Neuronal stem cell (in vitro differentiated cells): ENCODE measurements around the gene SVIL.
A peak's percentile ranks its signal among the peaks of the same experiment; 100 is the strongest.

Source experiments
- DNase-seq: peaks from one replicate; pipeline ENCODE4 v3.0.0-alpha.2; 2013; ENCODE audit warnings: low spot score
- H2AFZ ChIP-seq: one replicate; pipeline ENCODE4 v1.6.1; 2013; ENCODE audit warnings: mild to moderate bottlenecking, low read length, inconsistent platforms
- H2AK5ac ChIP-seq: 2 replicates; pipeline ENCODE4 v1.6.1; 2013; ENCODE audit warnings: low read depth, mild to moderate bottlenecking, inconsistent platforms, low read length, moderate library complexity, mixed read lengths
- H2BK120ac ChIP-seq: 2 replicates; pipeline ENCODE4 v1.6.1; 2013; ENCODE audit warnings: low read depth, mild to moderate bottlenecking, inconsistent platforms, low read length, moderate library complexity, mixed read lengths
- H2BK12ac ChIP-seq: one replicate; pipeline ENCODE4 v1.6.1; 2013; ENCODE audit warnings: low read length, inconsistent platforms
- H2BK15ac ChIP-seq: 2 replicates; pipeline ENCODE4 v1.6.1; 2013; ENCODE audit warnings: mild to moderate bottlenecking, low read length, inconsistent platforms, mixed read lengths
- H2BK5ac ChIP-seq: one replicate; pipeline ENCODE4 v1.6.1; 2013; ENCODE audit warnings: inconsistent platforms, mild to moderate bottlenecking, low read length, moderate library complexity
- H3K14ac ChIP-seq: one replicate; pipeline ENCODE4 v1.6.1; 2013; ENCODE audit warnings: low read length, inconsistent platforms
- H3K18ac ChIP-seq: 2 replicates; pipeline ENCODE4 v1.6.1; 2013; ENCODE audit warnings: low read length, inconsistent platforms
- H3K23ac ChIP-seq: 2 replicates; pipeline ENCODE4 v1.6.1; 2013; ENCODE audit warnings: low read depth, mild to moderate bottlenecking, mixed read lengths, low read length, inconsistent platforms; ENCODE audit not compliant: poor library complexity
- H3K27ac ChIP-seq: replicated peaks from 3 replicates; pipeline ENCODE4 v1.5.1; 2013; ENCODE audit warnings: low read length, inconsistent platforms
- H3K27me3 ChIP-seq, 3 experiments: 2 replicates each; pipeline ENCODE4 v1.6.1; 2013; ENCODE audit warnings: low read length in 3 of 3, mild to moderate bottlenecking in 2 of 3, inconsistent platforms in 1 of 3, low read depth in 1 of 3, mixed read lengths in 1 of 3, moderate library complexity in 1 of 3; ENCODE audit not compliant: control insufficient read depth in 3 of 3, insufficient read depth in 3 of 3
- H3K36me3 ChIP-seq, 2 donors: replicated peaks in 1 of 2; 2 replicates each; pipeline ENCODE4 v1.6.1; 2013; ENCODE audit warnings: low read length in 2 of 2; ENCODE audit not compliant: control insufficient read depth in 2 of 2, insufficient read depth in 2 of 2
- H3K4ac ChIP-seq: 2 replicates; pipeline ENCODE4 v1.6.1; 2013; ENCODE audit warnings: inconsistent platforms, mild to moderate bottlenecking, low read length, moderate library complexity
- H3K4me1 ChIP-seq, 2 donors: 1 replicate in 1 of 2; 2 replicates in 1 of 2; pipeline ENCODE4 v1.6.1; 2013; ENCODE audit warnings: low read length in 2 of 2, low read depth in 1 of 2; ENCODE audit not compliant: control insufficient read depth in 2 of 2, insufficient read depth in 1 of 2
- H3K4me2 ChIP-seq: one replicate; pipeline ENCODE4 v1.6.1; 2013; ENCODE audit warnings: mild to moderate bottlenecking, low read length, inconsistent platforms; ENCODE audit not compliant: insufficient read depth, poor library complexity, severe bottlenecking
- H3K4me3 ChIP-seq, 2 donors: 2 replicates each; pipeline ENCODE4 v1.5.1; 2013; ENCODE audit warnings: low read length in 2 of 2, mild to moderate bottlenecking in 2 of 2, inconsistent platforms in 1 of 2, moderate library complexity in 1 of 2
- H3K79me1 ChIP-seq: one replicate; pipeline ENCODE4 v1.6.1; 2013; ENCODE audit warnings: low read depth, mild to moderate bottlenecking, inconsistent platforms, low read length, moderate library complexity
- H3K9ac ChIP-seq: one replicate; pipeline ENCODE4 v1.6.1; 2013; ENCODE audit warnings: mild to moderate bottlenecking, low read depth, low read length, inconsistent platforms; ENCODE audit not compliant: poor library complexity
- H3K9me3 ChIP-seq, 2 donors: replicated peaks in 1 of 2; 2 replicates each; pipeline versions ENCODE3 to v1.6.1; 2013; ENCODE audit warnings: low read length in 2 of 2, mild to moderate bottlenecking in 2 of 2, inconsistent platforms in 1 of 2, low read depth in 1 of 2, mixed read lengths in 1 of 2, moderate library complexity in 1 of 2; ENCODE audit not compliant: control insufficient read depth in 2 of 2, insufficient read depth in 1 of 2
- H4K8ac ChIP-seq: one replicate; pipeline ENCODE4 v1.6.1; 2013; ENCODE audit warnings: low read depth, mild to moderate bottlenecking, inconsistent platforms, low read length, moderate library complexity
- H4K91ac ChIP-seq: one replicate; pipeline ENCODE4 v1.6.1; 2013; ENCODE audit warnings: low read length, low read depth, mild to moderate bottlenecking, inconsistent platforms; ENCODE audit not compliant: poor library complexity
- WGBS, 2 donors: extraction: QIAGEN DNeasy Blood & Tissue Kit; methylation state at CpG; one replicate each; pipeline ENCODE4 v1.1.7; 2013; ENCODE audit warnings: missing lambda C conversion rate in 2 of 2, mixed read lengths in 1 of 2; ENCODE audit not compliant: insufficient read length in 2 of 2, insufficient replicate concordance in 1 of 2; ENCODE audit errors: extremely low coverage in 2 of 2; 5-methylcytosine and 5-hydroxymethylcytosine counted together

Gene SVIL

GRCh38 chr10:29473087-29473356 is 161.7 kb downstream of the SVIL start:
- no peak overlapping the region for H3K23ac ChIP-seq
- peak overlapping the region; percentile 64 for H3K18ac ChIP-seq
- H3K36me3 ChIP-seq = peaks cover 30 to 52% of the 10 kb centered on the region in 2 donors
- H2BK120ac ChIP-seq = no peak overlapping the region
- no peak overlapping the region for H2AFZ ChIP-seq
- H2BK5ac ChIP-seq = no peak overlapping the region
- no peak overlapping the region for H3K4me2 ChIP-seq
- no peak overlapping the region for H3K4me3 ChIP-seq
- H3K27ac ChIP-seq = no peak overlapping the region
- H4K91ac ChIP-seq = peak overlapping the region; percentile 89
- H3K14ac ChIP-seq = no peak overlapping the region
- no peak overlapping the region for H2BK15ac ChIP-seq
- H3K9ac ChIP-seq = no peak overlapping the region
- H4K8ac ChIP-seq = no peak overlapping the region
- no CpG with 5 or more reads among the region's 6 CpGs for WGBS, 2 donors
- no peaks in the 10 kb centered on the region for H3K79me1 ChIP-seq
- no peaks in the 10 kb centered on the region for H3K9me3 ChIP-seq
- H3K4me1 ChIP-seq = peaks cover 3 to 9% of the 10 kb centered on the region in 2 donors
- no peak for DNase-seq
- no peak overlapping the region for H2AK5ac ChIP-seq
- H3K27me3 ChIP-seq = no peaks in the 10 kb centered on the region
- H2BK12ac ChIP-seq = no peak overlapping the region
- H3K4ac ChIP-seq = no peak overlapping the region

GRCh38 chr10:29472301-29473086 is 162.3 kb downstream of the SVIL start:
- Histone ChIP-seq H3K14ac (no peak overlapping the region), H3K4me2 (no peak overlapping the region), H2BK15ac (no peak overlapping the region), H3K27ac (peak overlapping the region; percentile 28), H2BK12ac (no peak overlapping the region), H3K4me3 (no peak overlapping the region), H3K79me1 (no peaks in the 10 kb centered on the region), H3K9me3 (no peaks in the 10 kb centered on the region), H3K18ac (peak overlapping the region; percentile 70), H2BK5ac (no peak overlapping the region), H3K36me3 (peaks cover 32 to 52% of the 10 kb centered on the region in 2 donors), H3K23ac (no peak overlapping the region), H4K91ac (peak overlapping the region; percentile 89), H3K4ac (no peak overlapping the region), H3K4me1 (peaks cover 3 to 9% of the 10 kb centered on the region in 2 donors), H2BK120ac (no peak overlapping the region), H2AK5ac (no peak overlapping the region), H4K8ac (no peak overlapping the region), H2AFZ (no peak overlapping the region), H3K9ac (peak overlapping the region; percentile 9), H3K27me3 (no peaks in the 10 kb centered on the region)
- WGBS, 2 donors = no CpG with 5 or more reads among the region's 5 CpGs
- DNase-seq = no peak

- Histone ChIP-seq H3K4me1 (peaks cover 3 to 9% of the 10 kb centered on the region in 2 donors), H3K14ac (no peak overlapping the region), H2BK5ac (no peak overlapping the region), H3K4me2 (no peak overlapping the region), H3K79me1 (no peaks in the 10 kb centered on the region), H2BK120ac (no peak overlapping the region), H2AFZ (no peak overlapping the region), H3K4ac (no peak overlapping the region), H3K36me3 (peaks cover 39 to 59% of the 10 kb centered on the region in 2 donors), H3K18ac (no peak overlapping the region), H4K91ac (no peak overlapping the region), H4K8ac (no peak overlapping the region), H2BK12ac (no peak overlapping the region), H2BK15ac (no peak overlapping the region), H3K23ac (no peak overlapping the region), H2AK5ac (no peak overlapping the region), H3K9me3 (no peaks in the 10 kb centered on the region), H3K9ac (no peak overlapping the region), H3K27ac (no peak overlapping the region), H3K27me3 (no peaks in the 10 kb centered on the region), H3K4me3 (no peak overlapping the region)
- WGBS, 2 donors = no CpG with 5 or more reads among the region's 1 CpG
- DNase-seq = no peak
These were observed 163.3 kb downstream of the SVIL start for GRCh38 chr10:29471544-29471859.

GRCh38 chr10:29470843-29471543 is 163.8 kb downstream of the SVIL start:
- Histone ChIP-seq H3K9ac (no peak overlapping the region), H3K23ac (no peak overlapping the region), H2BK5ac (no peak overlapping the region), H3K4me2 (no peak overlapping the region), H3K4me1 (peaks cover 3 to 9% of the 10 kb centered on the region in 2 donors), H3K4ac (no peak overlapping the region), H2BK15ac (no peak overlapping the region), H2BK12ac (no peak overlapping the region), H3K18ac (no peak overlapping the region), H2BK120ac (no peak overlapping the region), H3K4me3 (no peak overlapping the region), H3K27ac (no peak overlapping the region), H4K91ac (no peak overlapping the region), H4K8ac (no peak overlapping the region), H3K79me1 (no peaks in the 10 kb centered on the region), H3K9me3 (no peaks in the 10 kb centered on the region), H3K14ac (no peak overlapping the region), H3K36me3 (peaks cover 39 to 59% of the 10 kb centered on the region in 2 donors), H2AK5ac (no peak overlapping the region), H3K27me3 (no peaks in the 10 kb centered on the region), H2AFZ (no peak overlapping the region)
- no peak for DNase-seq
- WGBS, 2 donors = no CpG with 5 or more reads among the region's 14 CpGs
